OCI-LY3 (cell line): ENCODE measurements around the gene PAM.

ENCODE experiments used
- H2AFZ ChIP-seq: fragments of 200-600, 300-600 bp; shearing (Covaris generic); 2 replicates; pipeline ENCODE4 v1.6.0; 2014; ENCODE audit warnings: antibody characterized with exemption, low read depth, low read length
- H3K27ac ChIP-seq: fragments of 200-600, 300-600 bp; sonication (generic); 2 replicates; pipeline ENCODE4 v1.5.1; 2014; ENCODE audit warnings: mild to moderate bottlenecking, low read length, moderate library complexity, mixed read lengths
- H3K27me3 ChIP-seq: fragments of 200-600, 300-600 bp; sonication (generic); 2 replicates; pipeline ENCODE4 v1.6.1; 2014; ENCODE audit warnings: low read depth, low read length, mixed read lengths
- H3K36me3 ChIP-seq: fragments of 200-600, 300-600 bp; sonication (generic); replicated peaks from 2 replicates; pipeline ENCODE3; 2014; ENCODE audit warnings: low read depth, low read length, mixed read lengths
- H3K4me1 ChIP-seq: fragments of 300-600, 200-600 bp; sonication (generic); 2 replicates; pipeline ENCODE4 v1.6.1; 2014; ENCODE audit warnings: low read length, mixed read lengths
- H3K4me2 ChIP-seq: fragments of 200-600, 300-600 bp; sonication (generic); 2 replicates; pipeline ENCODE4 v1.6.1; 2014; ENCODE audit warnings: low read length, mixed read lengths
- H3K4me3 ChIP-seq: fragments of 300-600, 200-600 bp; sonication (generic); 2 replicates; pipeline ENCODE4 v1.5.1; 2014; ENCODE audit warnings: antibody characterized with exemption, mild to moderate bottlenecking, low read length, moderate library complexity
- H3K79me2 ChIP-seq: fragments of 300-600, 200-600 bp; shearing (Covaris generic); 2 replicates; pipeline ENCODE4 v1.6.1; 2014; ENCODE audit warnings: mild to moderate bottlenecking, low read length, mixed read lengths
- H3K9ac ChIP-seq: fragments of 300-600, 200-600 bp; shearing (Covaris generic); 2 replicates; pipeline ENCODE4 v1.6.0; 2014; ENCODE audit warnings: mild to moderate bottlenecking, low read length, moderate library complexity
- H3K9me3 ChIP-seq: fragments of 200-600, 300-600 bp; shearing (Covaris generic); 2 replicates; pipeline ENCODE4 v1.6.1; 2014; ENCODE audit warnings: low read length, mixed read lengths; ENCODE audit not compliant: insufficient read depth
- H4K20me1 ChIP-seq: fragments of 200-600, 300-600 bp; sonication (generic); 2 replicates; pipeline ENCODE4 v1.6.1; 2016; ENCODE audit warnings: low read length, mixed read lengths; ENCODE audit not compliant: insufficient read depth
- EZH2phosphoT487 ChIP-seq: fragments of 200-600 bp; shearing (Covaris generic); IDR thresholded peaks from 2 replicates; pipeline ENCODE4 v1.6.1; 2018; ENCODE audit warnings: antibody characterized with exemption, mixed run types, low read depth
- TF ChIP-seq, protein P1 (sequence below): fragments of 200-600, 300-600 bp; sonication (generic); IDR thresholded peaks from 2 replicates; pipeline ENCODE4 v1.5.1; 2014; ENCODE audit warnings: antibody characterized with exemption, low read length, low read depth

Gene PAM

DNA sequence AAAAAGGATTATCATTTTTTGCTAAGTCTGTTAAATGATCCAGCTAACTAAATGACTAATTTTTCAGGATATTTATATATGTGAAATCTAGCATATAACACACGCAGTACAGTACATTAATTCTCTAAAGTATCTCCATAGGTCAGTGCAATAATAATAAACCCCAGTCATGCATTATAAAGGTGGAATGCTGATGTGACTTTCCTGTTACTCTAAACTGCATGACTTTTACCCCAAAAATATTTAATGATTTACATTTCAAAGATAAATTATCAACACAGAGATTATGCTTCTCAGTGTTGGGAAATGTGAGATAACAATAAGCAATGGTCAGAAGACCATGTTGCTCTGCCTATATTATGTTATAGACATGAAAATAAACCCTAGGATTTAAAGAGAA is 34.1 kb upstream of the PAM start:
- no peaks in the 10 kb centered on the region for H3K36me3 ChIP-seq
- H3K27ac ChIP-seq: no peak overlapping the region
- H3K4me3 ChIP-seq: no peak overlapping the region
- no peaks in the 10 kb centered on the region for H3K27me3 ChIP-seq
- H3K4me1 ChIP-seq: 0 out of 2 replicates have a peak, but pooled peaks cover 2% of the 10 kb centered on the region
- TF ChIP-seq, protein P1, sequence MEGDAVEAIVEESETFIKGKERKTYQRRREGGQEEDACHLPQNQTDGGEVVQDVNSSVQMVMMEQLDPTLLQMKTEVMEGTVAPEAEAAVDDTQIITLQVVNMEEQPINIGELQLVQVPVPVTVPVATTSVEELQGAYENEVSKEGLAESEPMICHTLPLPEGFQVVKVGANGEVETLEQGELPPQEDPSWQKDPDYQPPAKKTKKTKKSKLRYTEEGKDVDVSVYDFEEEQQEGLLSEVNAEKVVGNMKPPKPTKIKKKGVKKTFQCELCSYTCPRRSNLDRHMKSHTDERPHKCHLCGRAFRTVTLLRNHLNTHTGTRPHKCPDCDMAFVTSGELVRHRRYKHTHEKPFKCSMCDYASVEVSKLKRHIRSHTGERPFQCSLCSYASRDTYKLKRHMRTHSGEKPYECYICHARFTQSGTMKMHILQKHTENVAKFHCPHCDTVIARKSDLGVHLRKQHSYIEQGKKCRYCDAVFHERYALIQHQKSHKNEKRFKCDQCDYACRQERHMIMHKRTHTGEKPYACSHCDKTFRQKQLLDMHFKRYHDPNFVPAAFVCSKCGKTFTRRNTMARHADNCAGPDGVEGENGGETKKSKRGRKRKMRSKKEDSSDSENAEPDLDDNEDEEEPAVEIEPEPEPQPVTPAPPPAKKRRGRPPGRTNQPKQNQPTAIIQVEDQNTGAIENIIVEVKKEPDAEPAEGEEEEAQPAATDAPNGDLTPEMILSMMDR: no peak
- no peak for TF ChIP-seq EZH2phosphoT487
- no peak overlapping the region for H3K4me2 ChIP-seq
- H3K9ac ChIP-seq: no peak overlapping the region
- H2AFZ ChIP-seq: no peak overlapping the region
- no peaks in the 10 kb centered on the region for H4K20me1 ChIP-seq
- H3K79me2 ChIP-seq: no peaks in the 10 kb centered on the region
- no peaks in the 10 kb centered on the region for H3K9me3 ChIP-seq

DNA sequence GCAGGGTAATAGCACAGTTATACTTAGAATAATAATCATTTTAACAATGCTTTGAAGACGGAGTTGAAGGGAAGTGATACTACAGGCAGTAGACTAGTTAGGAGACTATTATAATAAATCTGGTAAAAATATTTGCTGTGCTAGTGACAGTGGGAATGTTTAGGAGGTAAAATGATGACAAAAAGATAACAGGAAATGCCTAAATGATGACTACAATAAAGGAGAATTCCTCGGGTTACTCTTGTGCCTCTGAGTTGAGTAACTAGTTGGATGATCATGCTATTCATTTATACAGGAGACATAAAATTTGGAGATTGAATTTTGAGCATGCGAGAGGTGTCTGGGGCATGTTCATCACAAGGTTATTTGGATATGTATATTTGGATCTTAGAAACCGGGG is 32.2 kb upstream of the PAM start:
- Histone ChIP-seq H3K9ac (no peak overlapping the region), H3K27me3 (no peaks in the 10 kb centered on the region), H3K4me2 (no peak overlapping the region), H3K36me3 (no peaks in the 10 kb centered on the region), H3K9me3 (no peaks in the 10 kb centered on the region), H2AFZ (no peak overlapping the region), H3K79me2 (no peaks in the 10 kb centered on the region), H3K4me3 (no peak overlapping the region), H3K27ac (no peak overlapping the region), H4K20me1 (no peaks in the 10 kb centered on the region), H3K4me1 (0 out of 2 replicates have a peak, but pooled peaks cover 2% of the 10 kb centered on the region)
- no peak for TF ChIP-seq EZH2phosphoT487
- TF ChIP-seq, protein P1: no peak

DNA sequence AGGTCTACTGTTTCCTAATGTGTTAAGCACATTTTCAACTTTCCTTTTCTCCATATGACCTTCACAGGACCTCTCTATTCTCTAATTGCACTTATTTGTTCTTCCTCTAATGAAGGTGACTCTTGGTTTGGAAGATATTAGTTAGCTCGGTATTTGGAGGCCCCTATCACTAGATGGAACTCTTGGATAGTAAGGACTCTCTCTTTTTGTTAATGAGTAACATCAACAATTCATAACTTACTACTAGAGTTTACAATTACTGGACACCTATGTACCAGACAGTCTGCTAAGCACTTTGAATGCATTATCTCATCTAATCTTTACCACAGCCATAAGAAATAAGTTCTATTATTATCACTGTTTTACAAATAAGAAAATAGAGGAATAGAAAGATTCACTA is 23.4 kb upstream of the PAM start:
- TF ChIP-seq, protein P1: no peak
- no peak for TF ChIP-seq EZH2phosphoT487
- Histone ChIP-seq H3K79me2 (no peaks in the 10 kb centered on the region), H2AFZ (no peak overlapping the region), H3K4me1 (no peaks in the 10 kb centered on the region), H3K36me3 (no peaks in the 10 kb centered on the region), H3K27me3 (no peaks in the 10 kb centered on the region), H3K27ac (no peak overlapping the region), H4K20me1 (no peaks in the 10 kb centered on the region), H3K4me2 (no peak overlapping the region), H3K9me3 (no peaks in the 10 kb centered on the region), H3K9ac (no peak overlapping the region), H3K4me3 (no peak overlapping the region)

DNA sequence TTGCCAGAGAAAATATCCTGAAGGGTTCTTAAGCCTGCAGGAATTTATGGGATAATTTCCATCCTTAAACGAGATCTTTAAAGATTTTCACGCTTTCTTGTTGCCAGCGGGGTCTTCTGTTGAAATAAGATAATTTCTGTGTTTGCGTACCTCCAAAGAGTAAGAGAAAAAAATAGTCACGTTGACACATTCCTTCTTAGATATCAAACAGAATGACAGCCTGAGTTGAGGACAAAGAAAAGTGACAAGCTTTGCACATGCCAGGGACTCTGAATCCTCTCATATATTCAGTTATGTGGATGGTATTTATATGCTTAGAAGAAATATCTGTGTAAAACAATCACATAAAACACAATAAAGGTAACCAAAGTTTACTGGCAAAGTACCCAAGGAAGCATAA is 21.6 kb upstream of the PAM start:
- Histone ChIP-seq H3K27me3 (no peaks in the 10 kb centered on the region), H3K79me2 (no peaks in the 10 kb centered on the region), H3K36me3 (no peaks in the 10 kb centered on the region), H3K9me3 (no peaks in the 10 kb centered on the region), H3K4me2 (no peak overlapping the region), H4K20me1 (no peaks in the 10 kb centered on the region), H3K4me3 (no peak overlapping the region), H3K27ac (no peak overlapping the region), H3K9ac (no peak overlapping the region), H3K4me1 (no peaks in the 10 kb centered on the region), H2AFZ (no peak overlapping the region)
- no peak for TF ChIP-seq EZH2phosphoT487
- TF ChIP-seq, protein P1: no peak
